ENCODE data around the gene DYNC2H1.
"Not testable (repeated sequence)": the region's sequence is repeated elsewhere in the genome, so short reads cannot be mapped to it uniquely, and the experiment has no call there.

Gene DYNC2H1

GRCh38 chr11:103374227-103374626 lies 265.0 kb downstream of the DYNC2H1 start:
- not testable (repeated sequence) for DNase-seq

DNA sequence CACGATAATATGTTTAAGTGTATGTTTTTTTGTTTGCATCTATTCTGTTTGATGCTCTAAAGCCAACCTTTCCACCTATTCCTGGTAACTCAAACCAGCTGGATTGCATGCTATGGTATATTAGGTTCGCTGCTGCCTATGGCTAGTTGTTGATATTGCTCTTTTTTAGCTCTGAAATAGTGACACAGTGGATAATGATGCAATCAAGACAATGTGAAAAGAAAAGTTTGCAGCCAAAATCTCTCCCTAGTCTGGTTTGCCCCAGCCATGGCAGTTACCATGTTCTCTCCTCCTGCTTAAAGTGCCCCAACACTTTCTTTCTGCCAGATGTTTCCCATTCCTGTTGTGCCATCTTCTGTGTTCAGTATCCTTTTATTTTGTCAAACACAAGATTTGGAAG lies 269.7 kb downstream of the DYNC2H1 start:
- DNase-seq, result no peak

- DNase-seq, result no peak
Observed at GRCh38 chr11:103380031-103380430, 270.8 kb downstream of the DYNC2H1 start.

DNA sequence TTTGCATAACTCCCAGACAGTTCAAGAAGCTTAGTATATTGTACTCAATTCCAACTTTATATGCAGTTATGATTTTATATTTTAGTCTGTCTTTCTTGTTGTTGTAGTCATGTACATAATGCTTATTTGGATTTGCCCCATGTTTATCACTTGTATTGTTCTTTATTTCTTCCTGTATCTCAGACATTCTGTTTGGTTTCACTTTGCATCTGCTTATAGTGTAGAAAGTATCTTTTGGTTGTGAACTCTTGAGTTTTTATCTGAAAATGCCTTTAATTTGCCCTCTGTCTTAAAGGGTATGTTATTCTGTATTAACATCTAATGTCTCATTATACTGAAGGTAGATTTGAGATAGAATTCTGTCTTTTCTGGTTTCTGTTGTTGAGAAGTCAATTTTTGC lies 275.4 kb downstream of the DYNC2H1 start:
- DNase-seq, result no peak

DNA sequence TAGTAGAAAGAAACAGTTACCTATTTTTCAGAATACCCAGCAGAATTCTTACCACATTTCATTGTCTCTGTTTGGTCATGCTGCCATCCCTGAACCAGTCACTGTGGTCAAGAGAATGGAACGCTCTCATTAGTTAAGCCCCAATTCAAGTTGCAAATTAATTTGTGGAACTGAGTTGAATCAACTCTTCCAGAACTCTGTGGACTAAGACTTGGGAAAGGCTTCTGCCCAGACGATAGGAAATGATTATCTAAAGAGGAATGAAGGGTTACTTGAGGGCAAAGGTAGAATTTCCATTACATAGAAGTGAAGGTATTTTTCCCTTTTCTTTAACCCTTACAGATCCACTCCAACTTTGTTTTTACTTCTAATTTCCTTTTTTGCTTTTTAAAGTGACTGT lies 286.4 kb downstream of the DYNC2H1 start:
- DNase-seq, result no peak

DNA sequence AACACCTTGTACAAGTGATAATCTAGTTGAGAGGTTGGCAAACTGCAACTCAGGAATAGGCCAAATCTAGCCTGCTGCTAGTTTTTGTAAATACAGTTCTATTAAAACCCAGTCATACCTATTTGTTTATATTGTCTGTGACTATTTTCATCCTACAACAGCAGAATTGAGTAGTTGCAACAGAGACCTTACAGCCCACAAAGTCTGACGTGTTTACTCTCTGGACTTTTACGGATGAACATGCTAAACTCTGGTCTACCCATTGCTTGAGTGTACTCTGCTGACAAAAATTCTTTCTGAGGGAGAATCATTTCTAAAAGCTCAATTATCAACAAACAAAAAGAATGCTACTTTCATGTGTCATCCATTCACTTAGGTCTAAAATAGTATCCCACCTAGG lies 287.0 kb downstream of the DYNC2H1 start:
- DNase-seq, result no peak

DNA sequence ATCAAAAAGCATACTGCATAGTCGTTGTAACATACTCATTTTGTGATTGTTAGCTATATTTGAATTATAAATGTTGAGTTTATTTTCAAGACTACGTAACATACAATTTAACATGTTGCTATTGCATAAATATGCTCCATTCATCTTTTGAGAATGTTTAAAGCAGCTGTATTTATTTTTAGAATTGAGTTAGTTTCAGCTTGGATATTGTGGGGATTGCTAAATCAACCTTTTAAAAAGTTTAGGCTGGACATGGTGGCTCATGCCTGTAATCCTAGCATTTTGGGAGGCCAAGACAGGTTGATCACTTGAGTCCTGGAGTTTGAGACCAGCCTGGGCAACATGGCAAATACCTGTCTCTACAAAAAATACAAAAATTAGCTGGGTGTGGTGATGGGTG lies 288.1 kb downstream of the DYNC2H1 start:
- no peak for DNase-seq

DNA sequence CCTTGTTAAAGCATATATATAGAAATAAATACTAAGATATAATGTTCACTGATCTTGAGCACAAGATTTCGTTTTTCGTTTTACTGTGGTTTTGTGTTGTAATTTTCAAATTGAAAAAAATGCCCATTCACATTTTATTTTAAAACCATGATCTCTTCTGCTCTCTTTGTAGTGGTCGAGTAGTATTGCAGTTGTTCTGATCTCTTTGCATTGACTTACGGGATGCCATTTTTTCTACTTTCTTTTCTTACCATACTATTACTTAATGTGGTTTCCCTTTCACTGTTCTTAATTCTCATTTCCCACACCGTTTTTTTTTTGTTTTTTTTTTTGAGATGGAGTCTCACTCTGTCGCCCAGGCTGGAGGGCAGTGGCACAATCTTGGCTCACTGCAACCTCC lies 289.6 kb downstream of the DYNC2H1 start:
- DNase-seq, result no peak

GRCh38 chr11:103406357-103406756 lies 297.1 kb downstream of the DYNC2H1 start:
- no peak for DNase-seq

GRCh38 chr11:103407641-103408040 lies 298.4 kb downstream of the DYNC2H1 start:
- no peak for DNase-seq

DNA sequence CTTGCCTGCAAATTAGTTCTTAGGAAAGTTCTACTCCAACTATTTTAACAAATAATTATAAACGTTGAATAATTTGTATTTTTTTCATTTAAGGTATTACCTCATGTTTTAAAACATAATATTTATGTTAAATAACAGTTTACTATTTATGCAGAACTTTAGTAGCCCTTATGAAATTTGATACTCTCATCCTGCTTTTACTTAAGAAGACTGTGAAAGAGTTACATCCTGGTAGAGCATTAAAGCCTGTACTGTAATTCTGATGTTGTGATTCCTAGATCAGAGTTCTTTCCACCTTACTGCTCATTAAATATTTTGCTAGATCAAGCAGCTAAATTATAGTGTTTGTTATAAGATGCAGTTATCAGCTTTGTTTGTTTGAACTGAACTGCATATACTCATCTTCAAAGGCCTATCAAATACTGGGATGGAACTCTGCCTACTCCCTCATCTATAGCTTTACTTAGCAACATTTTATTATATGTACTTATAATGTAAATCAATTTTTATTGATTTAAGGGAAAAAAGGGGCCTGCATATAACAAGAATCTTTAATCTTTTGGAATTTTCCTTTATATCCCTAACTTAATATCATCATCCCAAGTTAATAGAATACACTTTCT lies 304.2 kb downstream of the DYNC2H1 start:
- DNase-seq, result no peak

DNA sequence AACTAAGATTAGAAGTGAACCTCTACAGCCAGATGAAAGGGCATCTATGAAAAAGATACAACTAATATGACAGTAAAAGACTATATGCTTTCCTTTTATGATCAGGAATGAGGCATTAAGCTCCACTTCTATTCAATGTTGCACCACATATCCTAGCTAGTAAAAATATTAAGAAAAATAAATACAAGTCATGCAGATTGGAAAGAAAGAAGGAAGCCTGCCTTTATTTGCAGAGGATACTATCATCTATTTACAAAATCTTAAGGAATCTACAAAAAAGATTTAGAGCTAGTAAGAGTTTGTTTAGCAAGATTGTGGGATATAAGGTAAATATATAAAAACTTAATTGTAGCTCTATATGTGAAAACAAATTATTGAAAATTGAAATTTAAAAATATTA lies 308.8 kb downstream of the DYNC2H1 start:
- no peak for DNase-seq

- DNase-seq, result no peak
Observed at GRCh38 chr11:103420593-103420992, 311.4 kb downstream of the DYNC2H1 start.

DNA sequence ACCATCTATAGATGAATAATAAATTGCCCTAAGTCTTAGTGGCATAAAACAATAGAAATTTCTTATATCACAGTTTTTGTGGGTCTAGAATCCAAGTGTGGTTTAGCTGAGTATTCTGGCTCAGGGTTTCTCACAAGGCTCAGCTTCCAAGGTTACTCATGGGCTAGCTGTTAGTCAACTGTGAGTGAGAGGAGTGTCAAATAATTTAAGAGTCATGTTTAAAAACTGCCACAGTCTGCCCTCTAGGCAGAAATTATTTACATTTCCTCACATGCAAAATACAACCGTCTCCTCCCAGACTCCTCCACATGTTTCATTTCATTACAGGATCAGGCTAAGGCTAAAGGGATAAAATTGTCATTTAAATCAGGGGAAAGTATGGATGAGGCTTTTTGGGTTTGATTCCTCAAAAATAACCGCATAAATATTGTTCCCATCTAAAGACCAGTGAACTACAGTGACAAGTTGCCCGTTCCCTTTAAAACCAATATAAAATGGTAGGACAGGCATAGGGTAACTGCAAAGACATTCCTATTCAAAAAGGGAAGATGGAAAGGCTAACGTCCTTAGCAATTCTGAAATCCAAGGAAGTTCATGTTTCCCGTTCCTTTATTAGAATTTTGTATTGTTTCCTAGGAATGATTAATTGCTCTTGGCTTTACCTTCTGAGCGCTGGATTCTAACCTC lies 324.3 kb downstream of the DYNC2H1 start:
- no peak for DNase-seq

- DNase-seq, result no peak
Observed at GRCh38 chr11:103434073-103434411, 324.8 kb downstream of the DYNC2H1 start.

DNA sequence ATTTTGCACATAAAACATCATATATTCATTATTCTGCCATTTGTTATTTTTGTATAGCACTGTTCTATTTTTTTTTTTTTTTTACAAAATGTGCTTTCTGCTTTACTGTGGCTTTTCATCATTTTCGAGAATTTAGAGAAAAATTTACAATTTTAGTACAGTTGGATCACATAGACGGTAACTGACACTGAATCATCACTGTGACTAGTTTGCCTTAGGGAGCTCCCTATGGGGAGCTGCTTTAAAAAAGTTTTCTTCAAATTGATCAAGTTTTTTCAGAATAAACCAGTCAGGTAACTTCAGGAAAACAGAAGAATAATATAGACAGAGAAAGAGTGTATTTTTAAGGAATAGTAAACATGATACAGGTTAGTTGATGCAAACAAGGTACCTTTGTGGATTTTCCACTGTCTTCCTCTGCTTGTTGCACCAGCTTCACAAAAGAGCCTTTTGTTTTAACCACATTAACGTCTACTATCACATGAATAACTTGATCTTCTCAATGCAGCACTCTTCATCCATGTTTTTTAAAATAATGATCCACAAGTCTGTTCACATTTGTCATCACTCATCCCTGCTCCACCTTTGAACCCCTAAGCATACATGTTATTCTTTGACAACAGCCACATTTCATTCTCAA lies 327.0 kb downstream of the DYNC2H1 start:
- DNase-seq, result no peak

DNA sequence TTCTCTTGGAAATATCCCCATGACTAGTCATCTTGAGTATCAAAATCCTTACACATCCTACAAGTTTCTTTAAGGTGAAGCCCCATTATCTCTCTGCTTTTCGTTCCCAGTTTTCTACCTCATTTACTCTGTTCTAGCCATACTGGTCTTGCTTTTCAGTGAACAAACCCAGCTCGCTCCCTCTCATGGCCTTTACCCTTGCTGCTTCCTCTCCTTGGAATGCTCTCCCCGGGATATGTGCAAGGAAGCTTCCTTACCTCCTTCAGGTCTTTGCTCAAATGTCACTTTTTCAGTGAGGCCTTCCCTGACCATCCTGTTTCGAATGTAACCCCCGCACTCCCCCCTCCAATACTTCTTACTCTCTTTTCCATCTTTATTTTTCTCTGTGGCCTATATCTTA lies 331.8 kb downstream of the DYNC2H1 start:
- no peak for DNase-seq

GRCh38 chr11:103448966-103449365 lies 339.7 kb downstream of the DYNC2H1 start:
- DNase-seq, result no peak

DNA sequence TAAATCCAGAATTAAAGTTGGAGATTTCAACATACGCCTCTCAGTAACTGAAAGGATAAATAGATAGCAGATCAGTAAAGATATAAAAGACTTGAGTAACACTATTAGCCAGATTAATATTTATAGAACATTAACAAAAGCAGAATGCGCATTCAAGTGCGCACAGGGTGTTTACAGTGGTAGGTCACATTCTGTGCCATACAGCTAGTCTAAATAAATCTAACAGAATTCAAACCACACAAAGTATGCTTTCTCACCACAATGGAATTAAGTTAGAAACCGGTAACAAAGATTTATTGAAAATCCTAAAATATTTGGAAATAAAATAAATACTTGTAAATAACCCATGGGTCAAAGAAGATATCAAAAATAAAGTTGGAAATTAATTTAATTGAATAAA lies 341.0 kb downstream of the DYNC2H1 start:
- no peak for DNase-seq

DNA sequence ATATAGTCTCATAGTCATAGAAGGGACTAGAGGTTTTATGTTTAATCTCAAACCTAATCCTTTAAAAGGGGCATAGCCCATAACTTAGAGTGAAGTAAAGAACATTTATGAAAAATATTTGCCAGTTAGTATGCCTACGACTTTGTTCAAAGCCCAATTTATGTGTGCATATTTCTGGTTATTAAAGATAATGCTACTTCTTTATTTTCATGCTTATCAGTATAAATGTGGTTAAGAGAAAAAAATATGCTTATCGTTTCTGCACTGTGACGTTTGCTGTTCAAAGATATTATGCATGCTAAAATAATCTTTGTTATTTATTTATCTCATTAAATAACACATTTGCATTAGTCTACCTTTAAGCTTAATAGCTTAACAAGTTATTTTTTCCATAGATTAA lies 343.9 kb downstream of the DYNC2H1 start:
- no peak for DNase-seq

- no peak for DNase-seq
Observed at GRCh38 chr11:103453915-103454709, 344.9 kb downstream of the DYNC2H1 start.

GRCh38 chr11:103464420-103464819 lies 355.2 kb downstream of the DYNC2H1 start:
- no peak for DNase-seq

DNA sequence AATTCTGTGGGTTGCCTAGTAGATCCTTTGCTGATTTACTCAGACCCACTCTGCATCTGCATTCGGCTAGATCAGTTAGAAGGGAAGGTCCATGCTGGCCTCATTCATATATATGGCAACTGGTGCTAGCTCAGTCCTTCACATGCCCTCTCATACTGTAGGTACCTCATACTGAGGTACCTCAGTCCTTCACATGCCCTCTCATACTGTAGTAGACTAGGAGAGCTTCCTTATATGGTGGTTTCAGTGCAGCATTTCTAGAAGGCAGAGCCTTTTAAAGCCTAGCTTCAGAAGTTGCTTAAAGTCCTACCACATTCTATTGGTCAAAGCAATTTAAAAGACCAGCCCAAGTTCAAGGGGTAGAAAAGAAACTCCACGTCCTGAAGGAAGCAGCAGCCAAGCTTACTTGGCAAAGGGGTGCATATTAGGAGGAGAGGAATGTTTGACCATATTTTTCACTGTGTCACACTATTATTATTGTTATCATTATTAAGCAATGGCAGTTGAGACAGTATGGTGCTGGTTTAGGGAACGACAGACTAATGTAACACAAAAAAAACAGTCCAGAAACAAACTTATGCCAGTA lies 356.4 kb downstream of the DYNC2H1 start:
- no peak for DNase-seq

Measured in suppressor macrophage treated with lipopolysaccharide for 4 hours (primary cell).